ENCODE measurements around the gene OBP2A. TPM values are rescaled to one million over a fixed set of nuclear protein-coding genes. Genes with fewer than 3 reads are reported as not detected.

OBP2A gene
- total and polyA plus RNA-seq, 10 of the 15 experiments (the other 5 are each of a cell fraction or from before 2014, with no cell fraction given) = not detected

GRCh38 chr9:135504262-135505243, 41.4 kb upstream of the OBP2A start:
- CTCF ChIA-PET = interaction anchor here (0.6 to 1.3 kb wide), 5 partner anchors 14 to 640 kb away, joined by 3 to 5 read pairs (median 3); no protein-coding TSS in a partner anchor
- POLR2A ChIA-PET = no interaction called here
- no peak overlapping the region for H3K4me3 ChIP-seq
- SMC1A ChIA-PET (ENCODE audit: uncharacterized antibody, unreplicated experiment) = no interaction called here
- no peak overlapping the region for H3K27ac ChIP-seq (ENCODE audit: control insufficient read depth, insufficient read depth)
- WGBS (ENCODE audit: insufficient coverage, insufficient replicate concordance, low lambda C conversion rate, missing lambda C conversion rate) = 59% methylated on average over 21 of the region's 21 CpGs
- H3K4me2 ChIP-seq (ENCODE audit: control insufficient read depth, insufficient read depth) = no peak overlapping the region
- H4K20me1 ChIP-seq (ENCODE audit: control insufficient read depth, insufficient read depth) = peaks cover 4% of the 10 kb centered on the region; the same call in 1 of the 2 replicates
- in situ Hi-C loops (cut with MboI) (no loop called here), intact Hi-C loops (cut with micrococcal nuclease; ENCODE audit: unreplicated experiment) (no loop called here)
- peak; percentile 18; the same call in 1 of the 3 replicates for ATAC-seq
- no peak overlapping the region for H2AFZ ChIP-seq (ENCODE audit: control insufficient read depth, low read depth, low read length)
- no peak overlapping the region for H3K9ac ChIP-seq (ENCODE audit: control insufficient read depth, insufficient read depth, low read length)
- peak; percentile 81 for FAIRE-seq
- RAD21 ChIA-PET (ENCODE audit: unreplicated experiment) = no interaction called here
- peaks cover 14% of the 10 kb centered on the region for H3K79me2 ChIP-seq (ENCODE audit: control insufficient read depth, insufficient read depth, low read length)
- no peaks in the 10 kb centered on the region for H3K27me3 ChIP-seq (replicated peaks in 1 of 2; ENCODE audit: control insufficient read depth in 2 of 2, insufficient read depth in 2 of 2, low read length in 1 of 2)
- no peaks in the 10 kb centered on the region; the same call in 2 of the 3 replicates for H3K9me3 ChIP-seq (replicated peaks; ENCODE audit: control insufficient read depth, insufficient read depth, low read length)
- BruUV-seq (replicated peaks) = no TSS peak
- H3K4me1 ChIP-seq (ENCODE audit: control insufficient read depth, insufficient read depth, low read length) = peaks cover 12% of the 10 kb centered on the region
- no peak for DNase-seq (ENCODE audit: low read depth, low spot score)
- peaks cover 10 to 22% of the 10 kb centered on the region in 2 experiments; a peak in 3 of 4 replicates for H3K36me3 ChIP-seq (ENCODE audit: control insufficient read depth in 2 of 2, insufficient read depth in 2 of 2, low read length in 1 of 2)
- TF ChIP-seq HDGF (IDR thresholded peaks at IDR 0.05) = 0 out of 2 replicates have a peak, but pooled peaks have one; percentile 16
- TF ChIP-seq NR2F1 (conservative IDR thresholded peaks at IDR 0.05) = 0 out of 2 replicates have a peak, but pooled peaks have one; percentile 10
- no peak for TF ChIP-seq SMARCA5 (IDR thresholded peaks at IDR 0.05)
- no peak for TF ChIP-seq POU2F2 (IDR thresholded peaks at IDR 0.05; ENCODE audit: borderline replicate concordance, low read depth, low read length)
- TF ChIP-seq BHLHE40 (IDR thresholded peaks at IDR 0.05; ENCODE audit: borderline replicate concordance in 1 of 2, low read depth in 2 of 2, low read length in 1 of 2) = peak; percentile 15 to 53; a peak in 1 of 4 replicates
- TF ChIP-seq ATF7 (IDR thresholded peaks at IDR 0.05; ENCODE audit: low read depth) = 0 out of 2 replicates have a peak, but pooled peaks have one; percentile 23
- peak; percentile 22; the same call in 1 of the 2 replicates for TF ChIP-seq CREM (IDR thresholded peaks at IDR 0.05; ENCODE audit: low read depth)
- TF ChIP-seq ZNF207 (IDR thresholded peaks at IDR 0.05; ENCODE audit: borderline replicate concordance) = no peak
- TF ChIP-seq CTCF (IDR thresholded peaks at IDR 0.05 in 2 of 3, conservative IDR thresholded peaks at IDR 0.05 in 1 of 3; ENCODE audit: control insufficient read depth in 2 of 3, extremely low read depth in 1 of 3, insufficient read depth in 1 of 3, low read depth in 3 of 3, low read length in 3 of 3) = peak; percentile 71 to 90 (median 80)
- TF ChIP-seq BCL3 (IDR thresholded peaks at IDR 0.05; ENCODE audit: borderline replicate concordance, insufficient read depth, low read depth, low read length, poor library complexity, severe bottlenecking) = peak; percentile 22
- TF ChIP-seq EP300 (IDR thresholded peaks at IDR 0.05; ENCODE audit: borderline replicate concordance in 1 of 2, control insufficient read depth in 1 of 2, low read depth in 2 of 2, low read length in 2 of 2) = no peak
- peak; percentile 35; the same call in 1 of the 2 replicates for TF ChIP-seq CREB1 (IDR thresholded peaks at IDR 0.05; ENCODE audit: low read depth)
- TF ChIP-seq SMC3 (IDR thresholded peaks at IDR 0.05; ENCODE audit: borderline replicate concordance, low read length) = peak; percentile 18; the same call in 1 of the 2 replicates
- TF ChIP-seq POLR2A (IDR thresholded peaks at IDR 0.05; ENCODE audit: low read depth, low read length) = peak; percentile 65

All from GM12878 (cell line).